ENCODE data around the gene CHD2. TPM values are rescaled to one million over a fixed set of nuclear protein-coding genes. Genes with fewer than 3 reads are reported as not detected.

CHD2 gene
- total and polyA plus RNA-seq, 10 of the 15 experiments (the other 5 are each of a cell fraction or from before 2014, with no cell fraction given), result 38.1 to 94.7 (median 63.3) TPM

GRCh38 chr15:92954002-92954401 is 53.9 kb downstream of the CHD2 start:
- in situ Hi-C loops (cut with MboI), result no loop called here
- no peaks in the 10 kb centered on the region for H3K4me1 ChIP-seq (ENCODE audit: control insufficient read depth, insufficient read depth, low read length)
- RAD21 ChIA-PET (ENCODE audit: unreplicated experiment), result no interaction called here
- H3K36me3 ChIP-seq (ENCODE audit: control insufficient read depth in 2 of 2, insufficient read depth in 2 of 2, low read length in 1 of 2), result peaks cover 21 to 58% of the 10 kb centered on the region in 2 experiments
- no peak for TF ChIP-seq IKZF1 (conservative IDR thresholded peaks at IDR 0.05)
- TF ChIP-seq MEF2B (IDR thresholded peaks at IDR 0.05; ENCODE audit: partially characterized antibody, poor library complexity, severe bottlenecking), result no peak
- TF ChIP-seq EP300 (IDR thresholded peaks at IDR 0.05; ENCODE audit: borderline replicate concordance in 1 of 2, control insufficient read depth in 1 of 2, low read depth in 2 of 2, low read length in 2 of 2), result no peak
- TF ChIP-seq USF1 (IDR thresholded peaks at IDR 0.05; ENCODE audit: borderline replicate concordance, extremely low read length, insufficient read depth, low read depth, low read length), result no peak
- no peak for TF ChIP-seq SRF (IDR thresholded peaks at IDR 0.05; ENCODE audit: low read depth in 2 of 2, low read length in 2 of 2)
- no peak for TF ChIP-seq SREBF2 (IDR thresholded peaks at IDR 0.05; ENCODE audit: low read length)
- TF ChIP-seq ZNF207 (IDR thresholded peaks at IDR 0.05; ENCODE audit: borderline replicate concordance), result no peak
- TF ChIP-seq ZNF687 (IDR thresholded peaks at IDR 0.05), result no peak
- no peak for TF ChIP-seq CBFB (IDR thresholded peaks at IDR 0.05; ENCODE audit: low read depth)
- SMC1A ChIA-PET (ENCODE audit: uncharacterized antibody, unreplicated experiment), result interaction anchor here (0.7 to 1.9 kb wide), 11 partner anchors 8 to 157 kb away, joined by 3 to 6 read pairs (median 3); no protein-coding TSS in a partner anchor
- peaks cover 13% of the 10 kb centered on the region for H3K9me3 ChIP-seq (replicated peaks; ENCODE audit: control insufficient read depth, insufficient read depth, low read length)
- no peak overlapping the region for H3K27ac ChIP-seq (ENCODE audit: control insufficient read depth, insufficient read depth)
- POLR2A ChIA-PET, result interaction anchor here (1.4 kb wide), 1 partner anchor 15 kb away, joined by 5 read pairs; no protein-coding TSS in a partner anchor
- H3K79me2 ChIP-seq (ENCODE audit: control insufficient read depth, insufficient read depth, low read length), result peaks cover 2% of the 10 kb centered on the region
- no peaks in the 10 kb centered on the region for H3K27me3 ChIP-seq (replicated peaks in 1 of 2; ENCODE audit: control insufficient read depth in 2 of 2, insufficient read depth in 2 of 2, low read length in 1 of 2)
- ATAC-seq (no peak), DNase-seq (ENCODE audit: low read depth, low spot score) (no peak), FAIRE-seq (no peak)
- H4K20me1 ChIP-seq (ENCODE audit: control insufficient read depth, insufficient read depth), result no peaks in the 10 kb centered on the region
- intact Hi-C loops (cut with micrococcal nuclease; ENCODE audit: unreplicated experiment), result no loop called here
- no peak overlapping the region for H3K4me2 ChIP-seq (ENCODE audit: control insufficient read depth, insufficient read depth)
- BruUV-seq (replicated peaks), result no TSS peak
- no peak overlapping the region for H3K4me3 ChIP-seq
- H3K9ac ChIP-seq (ENCODE audit: control insufficient read depth, insufficient read depth, low read length), result no peak overlapping the region
- no peak overlapping the region for H2AFZ ChIP-seq (ENCODE audit: control insufficient read depth, low read depth, low read length)
- 98% methylated on average over 6 of the region's 6 CpGs for WGBS (ENCODE audit: insufficient coverage, insufficient replicate concordance, low lambda C conversion rate, missing lambda C conversion rate)
- CTCF ChIA-PET, result interaction anchor here (0.8 to 2.1 kb wide), 10 partner anchors 9 to 157 kb away, joined by 3 to 12 read pairs (median 5); no protein-coding TSS in a partner anchor

Data from GM12878 (cell line).